Colonic mucosa (tissue), 4 donors: ENCODE results near the gene IZUMO4. TPM values are rescaled to one million over a fixed set of nuclear protein-coding genes. Genes with fewer than 3 reads are reported as not detected.
A peak's percentile ranks its signal among the peaks of the same experiment; 100 is the strongest.

Experiments
- DNase-seq: peaks from one replicate; pipeline ENCODE4 v3.0.0-alpha.2; 2020
- H3K27ac ChIP-seq: fragments of 200-600 bp; one replicate; pipeline ENCODE4 v1.8.0; 2021
- H3K27me3 ChIP-seq: fragments of 200-600 bp; one replicate; pipeline ENCODE4 v1.8.0; 2021
- H3K36me3 ChIP-seq: fragments of 200-600 bp; one replicate; pipeline ENCODE4 v1.8.0; 2021
- H3K4me1 ChIP-seq: fragments of 200-600 bp; one replicate; pipeline ENCODE4 v1.8.0; 2021; ENCODE audit warnings: mild to moderate bottlenecking
- H3K4me3 ChIP-seq: fragments of 200-600 bp; one replicate; pipeline ENCODE4 v1.8.0; 2021
- H3K9ac ChIP-seq, 2 donors: one replicate each; pipeline ENCODE4 v1.7.0; 2013; ENCODE audit warnings: control low read depth in 2 of 2, low read depth in 2 of 2, low read length in 2 of 2
- H3K9me3 ChIP-seq: fragments of 200-600 bp; one replicate; pipeline ENCODE4 v1.8.0; 2021
- intact Hi-C: fragments of 100-400 bp; cut with DNase I; formaldehyde crosslinking; loops from one replicate; pipeline ENCODE4 v1.14.1; 2022
- total RNA-seq, 2 donors: library from RNA; stranded (reverse); fragmentation: NEBNext Ultra II Directional in 1 of 2; extraction: Animal tissue kit (Norgen Biotek cat#: 25700) in 1 of 2; gene quantifications; one replicate each; pipeline ENCODE4 v1.2.1, GENCODE V29; 2021
- TF ChIP-seq, protein P1 (sequence below): fragments of 200-600 bp; IDR thresholded peaks from one replicate; pipeline ENCODE4 v1.8.0; 2022; ENCODE audit warnings: antibody characterized with exemption, mild to moderate bottlenecking
- donor health status: healthy.
- donor health status: DM: no; HTN: no; CAD: no.
- donor health status: DM: no; HTN: no; CAD: no.

Gene IZUMO4
- total RNA-seq, 2 donors from 2014 or later: 2.1 to 4.5 TPM

DNA sequence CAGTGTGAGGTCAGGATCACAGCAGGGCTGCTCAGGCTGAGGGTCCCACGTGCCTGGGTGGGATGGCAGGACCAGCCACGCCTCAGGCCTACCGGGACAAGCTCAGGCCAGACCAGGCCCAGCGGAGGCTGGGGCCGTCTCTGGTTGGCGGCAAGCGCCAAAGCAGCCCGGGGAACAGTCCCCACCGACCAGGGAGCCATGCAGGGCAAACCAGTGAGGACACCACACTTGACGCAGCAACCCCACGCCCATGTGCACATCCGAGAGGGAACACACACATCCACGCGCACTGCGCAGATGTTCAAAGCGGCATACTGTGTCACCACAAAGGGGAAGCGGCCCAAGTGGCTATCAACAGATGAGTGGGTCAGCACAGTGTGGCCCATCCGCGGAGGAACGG lies 15.2 kb downstream of the IZUMO4 start:
- Histone ChIP-seq H3K9me3 (no peaks in the 10 kb centered on the region), H3K27me3 (no peaks in the 10 kb centered on the region), H3K4me3 (no peak overlapping the region), H3K27ac (no peak overlapping the region), H3K4me1 (no peaks in the 10 kb centered on the region), H3K36me3 (peaks cover 46% of the 10 kb centered on the region), H3K9ac (peak overlapping the region in 1 of 2 donors; percentile 7)
- TF ChIP-seq, protein P1, sequence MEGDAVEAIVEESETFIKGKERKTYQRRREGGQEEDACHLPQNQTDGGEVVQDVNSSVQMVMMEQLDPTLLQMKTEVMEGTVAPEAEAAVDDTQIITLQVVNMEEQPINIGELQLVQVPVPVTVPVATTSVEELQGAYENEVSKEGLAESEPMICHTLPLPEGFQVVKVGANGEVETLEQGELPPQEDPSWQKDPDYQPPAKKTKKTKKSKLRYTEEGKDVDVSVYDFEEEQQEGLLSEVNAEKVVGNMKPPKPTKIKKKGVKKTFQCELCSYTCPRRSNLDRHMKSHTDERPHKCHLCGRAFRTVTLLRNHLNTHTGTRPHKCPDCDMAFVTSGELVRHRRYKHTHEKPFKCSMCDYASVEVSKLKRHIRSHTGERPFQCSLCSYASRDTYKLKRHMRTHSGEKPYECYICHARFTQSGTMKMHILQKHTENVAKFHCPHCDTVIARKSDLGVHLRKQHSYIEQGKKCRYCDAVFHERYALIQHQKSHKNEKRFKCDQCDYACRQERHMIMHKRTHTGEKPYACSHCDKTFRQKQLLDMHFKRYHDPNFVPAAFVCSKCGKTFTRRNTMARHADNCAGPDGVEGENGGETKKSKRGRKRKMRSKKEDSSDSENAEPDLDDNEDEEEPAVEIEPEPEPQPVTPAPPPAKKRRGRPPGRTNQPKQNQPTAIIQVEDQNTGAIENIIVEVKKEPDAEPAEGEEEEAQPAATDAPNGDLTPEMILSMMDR: no peak
- no peak for DNase-seq
- intact Hi-C loops: no loop called here

DNA sequence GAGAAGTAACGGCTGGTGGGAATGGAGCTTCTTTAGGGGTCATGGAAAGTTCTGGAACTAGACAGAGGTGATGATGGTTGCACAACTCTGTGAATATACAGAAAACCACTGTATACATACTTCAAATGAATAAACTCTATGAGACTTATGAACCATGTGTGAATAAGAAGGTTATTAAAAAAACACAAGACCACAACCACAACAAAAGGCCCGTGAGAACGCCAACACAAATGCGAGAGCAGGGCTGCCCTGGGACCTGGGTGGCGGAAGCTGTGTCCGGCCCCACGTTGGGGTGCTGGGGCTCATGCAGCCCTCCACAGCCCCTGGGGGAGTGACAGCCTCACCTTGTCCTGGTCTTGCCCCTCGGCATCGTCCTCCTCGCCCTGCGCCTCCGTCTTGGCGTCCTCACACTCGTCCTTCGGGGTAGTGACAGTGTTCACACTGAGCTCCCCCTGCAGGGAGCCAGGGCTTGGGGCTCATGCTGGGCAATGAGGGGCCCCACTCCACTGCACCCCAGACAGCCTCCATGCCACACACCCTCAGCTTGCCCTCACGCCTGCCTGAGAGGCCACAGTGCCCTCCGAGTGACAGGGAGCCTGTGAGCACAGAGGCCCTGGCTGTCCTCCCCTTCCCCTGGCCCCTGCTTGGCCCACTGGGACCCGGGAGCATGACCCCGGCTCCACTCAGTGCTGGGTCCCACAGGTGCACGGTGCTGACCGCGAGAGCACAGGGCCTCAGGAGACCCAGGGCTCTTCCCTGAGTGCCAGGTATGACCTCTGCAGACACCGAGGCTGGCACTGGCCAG lies 16.0 kb downstream of the IZUMO4 start:
- TF ChIP-seq, protein P1: no peak
- no peak for DNase-seq
- H3K27me3 ChIP-seq: no peaks in the 10 kb centered on the region
- no peaks in the 10 kb centered on the region for H3K4me1 ChIP-seq
- H3K36me3 ChIP-seq: peaks cover 54% of the 10 kb centered on the region
- H3K27ac ChIP-seq: no peak overlapping the region
- intact Hi-C loops: no loop called here
- H3K4me3 ChIP-seq: no peak overlapping the region
- no peaks in the 10 kb centered on the region for H3K9me3 ChIP-seq
- no peak overlapping the region for H3K9ac ChIP-seq

DNA sequence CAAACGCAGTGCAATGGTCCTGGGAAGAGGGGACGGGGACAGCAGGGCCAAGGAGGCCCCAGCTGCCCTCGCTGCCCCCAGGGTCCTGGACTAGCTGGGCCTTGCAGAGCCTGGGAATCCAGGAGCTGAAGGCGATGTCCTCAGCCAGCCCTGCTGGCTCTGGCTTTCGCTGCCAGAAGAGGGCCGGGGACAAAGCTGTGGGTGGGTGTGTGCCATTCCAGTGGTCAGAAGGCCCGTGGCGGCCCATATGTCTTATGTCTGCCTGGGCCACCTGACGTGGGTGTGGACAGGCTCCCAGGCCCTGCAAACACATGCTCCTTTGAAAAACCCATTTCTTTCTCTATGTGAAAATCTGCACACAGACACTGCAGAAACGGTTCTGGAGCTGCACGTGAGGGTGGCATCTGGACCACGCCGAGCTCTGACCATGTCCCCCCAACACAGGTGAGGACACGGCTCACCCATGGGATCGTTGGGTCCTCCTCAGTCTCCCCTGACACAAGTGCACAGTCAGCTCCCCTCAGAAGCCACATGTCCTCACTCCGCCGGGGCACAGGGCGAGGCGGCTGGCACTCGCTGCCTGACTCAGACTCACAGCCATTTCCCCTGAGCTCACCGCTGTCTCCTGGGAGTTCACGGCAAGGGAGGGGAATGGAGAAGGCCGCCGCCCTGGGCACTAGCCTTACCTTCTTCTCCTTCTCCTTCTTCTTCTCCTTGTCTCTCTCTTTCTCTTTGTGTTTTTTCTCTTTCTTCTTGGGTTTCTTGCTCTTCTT lies 16.9 kb downstream of the IZUMO4 start:
- TF ChIP-seq, protein P1: no peak
- Histone ChIP-seq H3K9me3 (no peaks in the 10 kb centered on the region), H3K27ac (no peak overlapping the region), H3K4me1 (no peaks in the 10 kb centered on the region), H3K4me3 (no peak overlapping the region), H3K9ac (no peak overlapping the region), H3K27me3 (no peaks in the 10 kb centered on the region), H3K36me3 (peaks cover 52% of the 10 kb centered on the region)
- DNase-seq: no peak
- intact Hi-C loops: no loop called here

DNA sequence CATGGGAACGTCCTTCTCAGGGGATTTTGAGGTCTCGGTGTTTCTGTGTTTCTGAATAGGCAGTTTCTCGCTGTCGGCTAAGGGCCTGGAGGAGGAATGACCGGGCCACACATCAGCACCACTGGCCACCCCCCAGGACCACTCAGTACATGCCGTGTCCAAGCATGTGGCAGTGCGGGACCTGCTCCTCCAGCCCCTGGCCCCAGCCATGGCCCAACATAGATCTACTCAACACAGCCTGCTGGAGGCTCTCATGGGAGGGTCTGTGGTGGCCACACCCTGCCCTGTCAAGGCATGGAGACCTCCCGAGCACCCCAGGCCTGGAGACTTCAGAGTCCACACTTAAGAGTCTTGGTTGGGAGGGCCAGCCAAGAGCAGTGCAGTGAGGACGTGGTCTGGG lies 17.5 kb downstream of the IZUMO4 start:
- Histone ChIP-seq H3K4me1 (no peaks in the 10 kb centered on the region), H3K4me3 (no peak overlapping the region), H3K27me3 (no peaks in the 10 kb centered on the region), H3K9ac (no peak overlapping the region), H3K9me3 (no peaks in the 10 kb centered on the region), H3K36me3 (peaks cover 51% of the 10 kb centered on the region), H3K27ac (no peak overlapping the region)
- intact Hi-C loops: no loop called here
- DNase-seq: no peak
- TF ChIP-seq, protein P1: no peak

DNA sequence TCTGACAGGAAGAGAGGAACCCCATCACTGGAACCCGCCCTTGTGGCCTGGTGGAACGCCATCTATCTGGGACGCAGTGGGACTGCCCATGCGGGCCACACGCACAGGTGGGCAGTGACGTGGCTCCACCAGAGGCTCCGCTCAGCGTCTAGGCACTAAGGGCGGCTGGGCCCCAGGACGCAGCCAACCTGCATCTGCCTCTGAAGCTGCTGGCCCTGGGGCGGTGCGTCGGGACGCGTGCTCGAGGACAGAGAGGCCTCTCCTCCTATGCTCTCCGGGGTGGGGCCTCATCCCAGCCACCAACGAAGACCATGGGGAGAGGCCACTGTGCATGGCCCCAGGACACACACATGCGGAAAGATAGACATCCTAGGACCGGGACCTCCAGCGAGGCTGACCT lies 18.1 kb downstream of the IZUMO4 start:
- Histone ChIP-seq H3K4me3 (no peak overlapping the region), H3K27ac (no peak overlapping the region), H3K4me1 (no peaks in the 10 kb centered on the region), H3K36me3 (peaks cover 51% of the 10 kb centered on the region), H3K9me3 (no peaks in the 10 kb centered on the region), H3K27me3 (no peaks in the 10 kb centered on the region), H3K9ac (no peak overlapping the region)
- intact Hi-C loops: no loop called here
- DNase-seq: no peak
- TF ChIP-seq, protein P1: no peak
